Endothelial cell of umbilical vein (primary cell): ENCODE measurements around the gene HDAC9. TPM values are rescaled to one million over a fixed set of nuclear protein-coding genes. Genes with fewer than 3 reads are reported as not detected.

Experiments
- BruUV-seq: library from RNA; stranded (reverse); fragments of 400-500 nt; replicated peaks from 2 replicates; lab custom pipeline; 2021; lab: Mats Ljungman, UMichigan
- CTCF ChIA-PET: fragments of 300-600, 350-600 bp; sonication (Branson Sonifier 250); formaldehyde crosslinking; loops from one replicate; lab custom pipeline; 2021; ENCODE audit warnings: antibody characterized with exemption, inconsistent platforms; lab: Charles Lee
- POLR2A ChIA-PET: fragments of 300-600, 350-600 bp; sonication (Branson Sonifier 250); formaldehyde crosslinking; loops from one replicate; lab custom pipeline; 2021; ENCODE audit warnings: antibody characterized with exemption, inconsistent platforms; lab: Charles Lee
- DNase-seq: peaks from one replicate; pipeline ENCODE4 v3.0.0-alpha.2; 2011; ENCODE audit warnings: low read depth, low spot score
- FAIRE-seq: peaks from 2 replicates; lab custom pipeline; 2011; peaks lifted over from hg19 to GRCh38; lab: Jason Lieb, UNC
- H2AFZ ChIP-seq: 2 replicates; pipeline ENCODE4 v1.6.0; 2012; ENCODE audit warnings: low read depth, low read length, control low read depth, inconsistent platforms
- H3K27ac ChIP-seq: 2 replicates; pipeline ENCODE4 v1.5.1; 2011; ENCODE audit warnings: low read depth, mild to moderate bottlenecking, control low read depth, low read length, moderate library complexity; ENCODE audit not compliant: insufficient read depth
- H3K27me3 ChIP-seq, 2 experiments: 2 replicates each; pipeline versions ENCODE4 v1.6.0 to v1.6.1; 2011; ENCODE audit warnings: low read length in 2 of 2, mixed read lengths in 1 of 2; ENCODE audit not compliant: control insufficient read depth in 2 of 2, insufficient read depth in 2 of 2
- H3K36me3 ChIP-seq, 2 experiments: 2 replicates in 1 of 2; 3 replicates in 1 of 2; pipeline ENCODE4 v1.5.1; 2011; ENCODE audit warnings: low read length in 2 of 2, mild to moderate bottlenecking in 1 of 2, moderate library complexity in 1 of 2; ENCODE audit not compliant: control insufficient read depth in 2 of 2, insufficient read depth in 2 of 2; ENCODE audit errors: extremely low read depth in 1 of 2
- H3K4me1 ChIP-seq: 3 replicates; pipeline ENCODE4 v1.5.1; 2011; ENCODE audit warnings: mild to moderate bottlenecking, low read length; ENCODE audit not compliant: control insufficient read depth, insufficient read depth; ENCODE audit errors: extremely low read depth
- H3K4me2 ChIP-seq: 2 replicates; pipeline ENCODE4 v1.6.1; 2011; ENCODE audit warnings: low read length, control low read depth, mixed read lengths; ENCODE audit not compliant: insufficient read depth
- H3K4me3 ChIP-seq, 3 experiments: fragments of 200-600 bp in 1 of 3; sonication (generic), shearing (Covaris generic) in 1 of 3; replicated peaks in 1 of 3; 2 replicates each; pipeline ENCODE4 v1.5.1; 2011 to 2016; ENCODE audit warnings: control low read depth in 3 of 3, low read length in 3 of 3, mild to moderate bottlenecking in 2 of 3, inconsistent platforms in 1 of 3, low read depth in 1 of 3, moderate library complexity in 1 of 3; ENCODE audit not compliant: insufficient read depth in 1 of 3
- H3K79me2 ChIP-seq: 2 replicates; pipeline ENCODE4 v1.6.0; 2012; ENCODE audit warnings: low read length, inconsistent platforms; ENCODE audit not compliant: control insufficient read depth, insufficient read depth
- H3K9ac ChIP-seq: replicated peaks from 2 replicates; pipeline ENCODE3; 2011; ENCODE audit warnings: low read length, control low read depth; ENCODE audit not compliant: insufficient read depth; ENCODE audit errors: extremely low read depth
- H3K9me1 ChIP-seq: replicated peaks from 3 replicates; pipeline ENCODE4 v1.6.0; 2011; ENCODE audit warnings: mild to moderate bottlenecking, low read length; ENCODE audit not compliant: control insufficient read depth, insufficient read depth; ENCODE audit errors: extremely low read depth
- H3K9me3 ChIP-seq: replicated peaks from 2 replicates; pipeline ENCODE4 v1.5.1; 2012; ENCODE audit warnings: low read length, inconsistent platforms; ENCODE audit not compliant: control insufficient read depth, insufficient read depth
- H4K20me1 ChIP-seq: replicated peaks from 2 replicates; pipeline ENCODE3; 2011; ENCODE audit warnings: mild to moderate bottlenecking, low read length; ENCODE audit not compliant: control insufficient read depth, insufficient read depth; ENCODE audit errors: extremely low read depth
- CTCF ChIP-seq, 2 donors: IDR thresholded peaks; 1 replicate in 1 of 2; 2 replicates in 1 of 2; pipeline ENCODE4 v1.5.1; 2011; ENCODE audit warnings: low read length in 2 of 2, mild to moderate bottlenecking in 2 of 2, moderate library complexity in 2 of 2, control low read depth in 1 of 2, inconsistent platforms in 1 of 2, low read depth in 1 of 2; ENCODE audit not compliant: insufficient read depth in 1 of 2; ENCODE audit errors: extremely low read depth in 1 of 2
- EZH2 ChIP-seq: IDR thresholded peaks from 2 replicates; pipeline ENCODE4 v1.6.1; 2012; ENCODE audit warnings: borderline replicate concordance, low read depth, mild to moderate bottlenecking, moderate library complexity, low read length, inconsistent platforms; ENCODE audit not compliant: severe bottlenecking
- FOS ChIP-seq: IDR thresholded peaks from 2 replicates; pipeline ENCODE4 v1.6.1; 2011; ENCODE audit warnings: mild to moderate bottlenecking, low read length, moderate library complexity, borderline replicate concordance; ENCODE audit not compliant: insufficient read depth
- GATA2 ChIP-seq: IDR thresholded peaks from 2 replicates; pipeline ENCODE4 v1.7.0; 2011; ENCODE audit warnings: low read depth, mild to moderate bottlenecking, moderate library complexity, mixed read lengths, low read length; ENCODE audit not compliant: insufficient read length, insufficient read depth
- JUN ChIP-seq: IDR thresholded peaks from 2 replicates; pipeline ENCODE4 v1.6.1; 2011; ENCODE audit warnings: borderline replicate concordance, low read depth; ENCODE audit not compliant: insufficient read length, insufficient read depth
- MAX ChIP-seq: IDR thresholded peaks from 2 replicates; pipeline ENCODE4 v1.6.1; 2011; ENCODE audit not compliant: insufficient read depth, insufficient read length
- MYC ChIP-seq: IDR thresholded peaks from one replicate; pipeline ENCODE4 v1.6.1; 2011; ENCODE audit warnings: mild to moderate bottlenecking, low read depth, low read length
- POLR2A ChIP-seq: IDR thresholded peaks from 2 replicates; pipeline ENCODE4 v1.6.1; 2012; ENCODE audit warnings: low read depth, mild to moderate bottlenecking, control low read depth, low read length
- POLR2AphosphoS5 ChIP-seq: IDR thresholded peaks from 2 replicates; pipeline ENCODE4 v1.6.1; 2012; ENCODE audit warnings: low read depth, mild to moderate bottlenecking, control low read depth, low read length, moderate library complexity; ENCODE audit not compliant: insufficient read depth
- dilution Hi-C: fragments of 300-500 bp; cut with MboI; formaldehyde crosslinking; loops from one replicate; pipeline ENCODE4 v1.15.0; 2019; ENCODE audit warnings: low sequenced_read_pairs; ENCODE audit not compliant: extremely low pct_ligation_motif_present
- intact Hi-C: fragments of 100-400 bp; cut with micrococcal nuclease; formaldehyde crosslinking; loops from one replicate; pipeline ENCODE4 v1.10.0; 2022
- polyA plus RNA-seq, 4 experiments: library from polyadenylated mRNA; depleted of rRNA in 3 of 4; stranded (reverse) in 3 of 4; unstranded in 1 of 4; fragments of >200 nt; gene quantifications; 2 replicates each; pipeline versions ENCODE4 v1.2.1 to v1.2.3, GENCODE V29; 2011 to 2012; ENCODE audit warnings: missing spikeins in 1 of 4
- total RNA-seq: library from RNA; stranded (reverse); gene quantifications from 2 replicates; pipeline ENCODE4 v1.2.3, GENCODE V29; 2021

Gene HDAC9
- total and polyA plus RNA-seq, 2 donors (not counting 3 experiments of a cell fraction or from before 2014, with no cell fraction given): 1.8 to 11.6 TPM

GRCh38 chr7:18828994-18829857 is 333.7 kb downstream of the HDAC9 start:
- Histone ChIP-seq H2AFZ (no peak overlapping the region), H3K27ac (no peak overlapping the region), H3K36me3 (no peaks in the 10 kb centered on the region), H3K9me3 (no peaks in the 10 kb centered on the region), H3K9me1 (no peaks in the 10 kb centered on the region), H3K4me2 (no peak overlapping the region), H3K79me2 (no peaks in the 10 kb centered on the region), H3K4me1 (no peaks in the 10 kb centered on the region), H3K27me3 (no peaks in the 10 kb centered on the region), H4K20me1 (no peaks in the 10 kb centered on the region), H3K4me3 (no peak overlapping the region), H3K9ac (no peak overlapping the region)
- FAIRE-seq (no peak), DNase-seq (no peak)
- BruUV-seq: no TSS peak
- ChIA-PET POLR2A (no interaction called here), CTCF (no interaction called here)
- intact Hi-C loops (no loop called here), dilution Hi-C loops (no loop called here)
- TF ChIP-seq JUN: no peak
- no peak for TF ChIP-seq FOS
- no peak for TF ChIP-seq POLR2A
- no peak for TF ChIP-seq GATA2
- TF ChIP-seq MAX: no peak
- TF ChIP-seq CTCF (IDR thresholded peaks at IDR 0.05; ENCODE audit: extremely low read depth in 1 of 2, insufficient read depth in 1 of 2, low read depth in 1 of 2, low read length in 2 of 2): no peak
- TF ChIP-seq EZH2: no peak
- no peak for TF ChIP-seq MYC
- no peak for TF ChIP-seq POLR2AphosphoS5
